ENCODE data around the gene IL17C.

IL17C gene

GRCh38 chr16:88655053-88655732, 16.8 kb downstream of the IL17C start:
- no peak for DNase-seq (ENCODE audit: low spot score)
- Histone ChIP-seq H3K27ac (no peak overlapping the region), H3K4me3 (no peak overlapping the region)
- no peak for TF ChIP-seq CTCF (IDR thresholded peaks at IDR 0.05)

- no peak for TF ChIP-seq CTCF (IDR thresholded peaks at IDR 0.05)
- DNase-seq (ENCODE audit: low spot score), result no peak
- H3K27ac ChIP-seq, result no peak overlapping the region
- no peak overlapping the region for H3K4me3 ChIP-seq
Observed at GRCh38 chr16:88655733-88656281, 17.4 kb downstream of the IL17C start.

GRCh38 chr16:88656291-88656980, 18.1 kb downstream of the IL17C start:
- no peak for DNase-seq (ENCODE audit: low spot score)
- no peak overlapping the region for H3K4me3 ChIP-seq
- TF ChIP-seq CTCF (IDR thresholded peaks at IDR 0.05), result no peak
- no peak overlapping the region for H3K27ac ChIP-seq

GRCh38 chr16:88657371-88657770, 19.0 kb downstream of the IL17C start:
- no peak for DNase-seq (ENCODE audit: low spot score)
- no peak for TF ChIP-seq CTCF (IDR thresholded peaks at IDR 0.05)
- H3K27ac ChIP-seq, result no peak overlapping the region

GRCh38 chr16:88658714-88659113, 20.3 kb downstream of the IL17C start:
- no peak for DNase-seq (ENCODE audit: low spot score)
- no peak overlapping the region for H3K27ac ChIP-seq
- no peak for TF ChIP-seq CTCF (IDR thresholded peaks at IDR 0.05)
- no peak overlapping the region for H3K4me3 ChIP-seq

More at GRCh38 chr16:88657371-88657770, 19.0 kb downstream of the IL17C start:
- H3K4me3 ChIP-seq, result no peak overlapping the region

GRCh38 chr16:88659160-88659559, 20.8 kb downstream of the IL17C start:
- no peak for DNase-seq (ENCODE audit: low spot score)
- Histone ChIP-seq H3K27ac (no peak overlapping the region), H3K4me3 (no peak overlapping the region)
- TF ChIP-seq CTCF (IDR thresholded peaks at IDR 0.05), result no peak

- TF ChIP-seq CTCF (IDR thresholded peaks at IDR 0.05), result no peak
- no peak overlapping the region for H3K27ac ChIP-seq
- no peak for DNase-seq (ENCODE audit: low spot score)
- H3K4me3 ChIP-seq, result no peak overlapping the region
Observed at GRCh38 chr16:88661468-88661867, 23.1 kb downstream of the IL17C start.

Data from coronary artery (tissue), 2 donors.